Ishikawa (cell line): ENCODE data around the gene FAM3D.

Experiments used
- CEBPB ChIP-seq: IDR thresholded peaks from 2 replicates; pipeline ENCODE4 v1.6.1; 2012
- CREB1 ChIP-seq: IDR thresholded peaks from 2 replicates; pipeline ENCODE4 v1.6.1; 2012; ENCODE audit warnings: low read depth
- EGR1 ChIP-seq: IDR thresholded peaks from 2 replicates; pipeline ENCODE4 v1.6.1; 2012
- EP300 ChIP-seq: IDR thresholded peaks from 2 replicates; pipeline ENCODE4 v1.6.1; 2012; ENCODE audit warnings: borderline replicate concordance
- FOXM1 ChIP-seq: IDR thresholded peaks from 2 replicates; pipeline ENCODE4 v1.6.1; 2012; ENCODE audit warnings: low read depth, borderline replicate concordance
- NFIC ChIP-seq: IDR thresholded peaks from 2 replicates; pipeline ENCODE4 v1.6.1; 2012
- RAD21 ChIP-seq: IDR thresholded peaks from 2 replicates; pipeline ENCODE4 v1.6.1; 2012; ENCODE audit warnings: low read depth
- TAF1 ChIP-seq: IDR thresholded peaks from 2 replicates; pipeline ENCODE4 v1.6.1; 2012; ENCODE audit warnings: low read depth, mild to moderate bottlenecking
- TCF12 ChIP-seq: IDR thresholded peaks from 2 replicates; pipeline ENCODE4 v1.6.1; 2012; ENCODE audit warnings: low read depth
- TEAD4 ChIP-seq: IDR thresholded peaks from 2 replicates; pipeline ENCODE4 v1.6.1; 2012
- YY1 ChIP-seq: IDR thresholded peaks from 2 replicates; pipeline ENCODE4 v1.6.1; 2012; ENCODE audit warnings: low read depth
- ZBTB7A ChIP-seq: IDR thresholded peaks from 2 replicates; pipeline ENCODE4 v1.6.1; 2012; ENCODE audit warnings: low read depth
- TF ChIP-seq, protein P1 (sequence below): IDR thresholded peaks from 2 replicates; pipeline ENCODE4 v1.6.1; 2012
- TF ChIP-seq, protein P2 (sequence below): IDR thresholded peaks from 2 replicates; pipeline ENCODE4 v1.6.1; 2012; ENCODE audit warnings: low read depth, mild to moderate bottlenecking
- TF ChIP-seq, protein P3 (sequence below): IDR thresholded peaks from 2 replicates; pipeline ENCODE4 v1.6.1; 2012

Gene FAM3D, protein sequence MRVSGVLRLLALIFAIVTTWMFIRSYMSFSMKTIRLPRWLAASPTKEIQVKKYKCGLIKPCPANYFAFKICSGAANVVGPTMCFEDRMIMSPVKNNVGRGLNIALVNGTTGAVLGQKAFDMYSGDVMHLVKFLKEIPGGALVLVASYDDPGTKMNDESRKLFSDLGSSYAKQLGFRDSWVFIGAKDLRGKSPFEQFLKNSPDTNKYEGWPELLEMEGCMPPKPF

DNA sequence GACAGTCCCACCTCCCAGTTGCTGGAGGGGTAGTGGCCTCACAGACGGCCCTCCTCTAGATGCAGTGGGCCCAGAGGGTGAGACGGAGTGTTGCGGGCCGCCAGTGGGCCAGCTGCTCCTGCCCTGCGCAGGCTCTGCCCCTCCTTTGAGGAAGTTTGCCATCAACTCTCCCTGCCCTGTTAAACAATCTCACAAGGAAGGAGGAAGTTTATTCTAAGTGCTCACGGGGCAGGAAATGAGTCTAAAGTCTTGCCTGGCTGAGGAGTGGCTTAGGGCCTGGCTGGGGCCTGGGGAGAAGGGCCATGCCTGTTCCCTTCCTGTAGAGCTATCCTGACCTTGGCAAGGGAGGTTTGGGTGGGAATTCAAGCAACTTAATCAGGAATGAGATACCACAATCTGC, at the start of gene FAM3D:
FAM3D (minus strand) TSS at position 92 of the 400 bp plus-strand sequence. CDS start 11,211 bp downstream, outside the sequence.
- TF ChIP-seq CREB1 (no peak), FOXM1 (no peak), NFIC (no peak), RAD21 (no peak), EGR1 (no peak), TAF1 (no peak), CEBPB (no peak), TCF12 (no peak)
- TF ChIP-seq, protein P1, sequence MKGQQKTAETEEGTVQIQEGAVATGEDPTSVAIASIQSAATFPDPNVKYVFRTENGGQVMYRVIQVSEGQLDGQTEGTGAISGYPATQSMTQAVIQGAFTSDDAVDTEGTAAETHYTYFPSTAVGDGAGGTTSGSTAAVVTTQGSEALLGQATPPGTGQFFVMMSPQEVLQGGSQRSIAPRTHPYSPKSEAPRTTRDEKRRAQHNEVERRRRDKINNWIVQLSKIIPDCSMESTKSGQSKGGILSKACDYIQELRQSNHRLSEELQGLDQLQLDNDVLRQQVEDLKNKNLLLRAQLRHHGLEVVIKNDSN: no peak
- TF ChIP-seq, protein P2, sequence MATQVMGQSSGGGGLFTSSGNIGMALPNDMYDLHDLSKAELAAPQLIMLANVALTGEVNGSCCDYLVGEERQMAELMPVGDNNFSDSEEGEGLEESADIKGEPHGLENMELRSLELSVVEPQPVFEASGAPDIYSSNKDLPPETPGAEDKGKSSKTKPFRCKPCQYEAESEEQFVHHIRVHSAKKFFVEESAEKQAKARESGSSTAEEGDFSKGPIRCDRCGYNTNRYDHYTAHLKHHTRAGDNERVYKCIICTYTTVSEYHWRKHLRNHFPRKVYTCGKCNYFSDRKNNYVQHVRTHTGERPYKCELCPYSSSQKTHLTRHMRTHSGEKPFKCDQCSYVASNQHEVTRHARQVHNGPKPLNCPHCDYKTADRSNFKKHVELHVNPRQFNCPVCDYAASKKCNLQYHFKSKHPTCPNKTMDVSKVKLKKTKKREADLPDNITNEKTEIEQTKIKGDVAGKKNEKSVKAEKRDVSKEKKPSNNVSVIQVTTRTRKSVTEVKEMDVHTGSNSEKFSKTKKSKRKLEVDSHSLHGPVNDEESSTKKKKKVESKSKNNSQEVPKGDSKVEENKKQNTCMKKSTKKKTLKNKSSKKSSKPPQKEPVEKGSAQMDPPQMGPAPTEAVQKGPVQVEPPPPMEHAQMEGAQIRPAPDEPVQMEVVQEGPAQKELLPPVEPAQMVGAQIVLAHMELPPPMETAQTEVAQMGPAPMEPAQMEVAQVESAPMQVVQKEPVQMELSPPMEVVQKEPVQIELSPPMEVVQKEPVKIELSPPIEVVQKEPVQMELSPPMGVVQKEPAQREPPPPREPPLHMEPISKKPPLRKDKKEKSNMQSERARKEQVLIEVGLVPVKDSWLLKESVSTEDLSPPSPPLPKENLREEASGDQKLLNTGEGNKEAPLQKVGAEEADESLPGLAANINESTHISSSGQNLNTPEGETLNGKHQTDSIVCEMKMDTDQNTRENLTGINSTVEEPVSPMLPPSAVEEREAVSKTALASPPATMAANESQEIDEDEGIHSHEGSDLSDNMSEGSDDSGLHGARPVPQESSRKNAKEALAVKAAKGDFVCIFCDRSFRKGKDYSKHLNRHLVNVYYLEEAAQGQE: no peak

DNA sequence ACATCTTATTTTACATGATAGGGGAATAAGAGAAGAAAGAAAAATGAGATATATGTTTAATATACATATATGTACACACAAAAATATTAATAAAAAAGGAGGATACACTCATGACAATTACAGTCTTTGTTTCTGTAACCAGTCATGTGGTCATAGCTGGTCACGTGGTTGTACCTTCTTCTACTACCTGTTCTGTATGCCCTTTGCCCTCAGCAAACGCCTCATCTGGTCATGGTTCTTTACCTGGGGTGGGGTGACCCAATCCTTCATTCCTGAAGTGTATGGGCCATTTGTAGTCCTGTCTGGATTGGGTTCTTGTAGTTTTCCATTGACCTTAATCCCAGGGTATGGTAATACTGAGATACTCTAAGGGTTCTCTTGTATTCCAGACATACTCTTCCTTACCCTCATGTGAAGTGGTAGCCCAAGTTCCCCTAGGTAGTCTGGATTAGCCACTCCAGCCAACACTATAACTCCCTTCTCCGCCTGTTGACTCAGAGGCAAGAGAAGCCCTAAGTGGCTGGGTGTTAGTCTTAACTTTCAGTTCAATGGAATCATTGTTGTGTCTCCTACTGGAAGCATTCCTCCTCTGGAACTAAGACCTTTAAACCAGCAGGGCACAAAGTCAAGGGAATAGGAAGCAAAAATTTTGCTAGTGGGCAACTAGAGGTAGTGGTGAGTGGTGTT, 47.3 kb upstream of the FAM3D start:
- TF ChIP-seq RAD21: no peak
- TF ChIP-seq NFIC: no peak
- no peak for TF ChIP-seq CREB1
- TF ChIP-seq TEAD4: no peak
- TF ChIP-seq FOXM1: no peak
- TF ChIP-seq, protein P2: no peak
- TF ChIP-seq ZBTB7A: no peak
- no peak for TF ChIP-seq EP300
- TF ChIP-seq CEBPB: no peak
- TF ChIP-seq, protein P1: no peak
- TF ChIP-seq, protein P3, sequence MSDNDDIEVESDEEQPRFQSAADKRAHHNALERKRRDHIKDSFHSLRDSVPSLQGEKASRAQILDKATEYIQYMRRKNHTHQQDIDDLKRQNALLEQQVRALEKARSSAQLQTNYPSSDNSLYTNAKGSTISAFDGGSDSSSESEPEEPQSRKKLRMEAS: no peak
- no peak for TF ChIP-seq TCF12
- no peak for TF ChIP-seq TAF1
- TF ChIP-seq EGR1: no peak
- no peak for TF ChIP-seq YY1

DNA sequence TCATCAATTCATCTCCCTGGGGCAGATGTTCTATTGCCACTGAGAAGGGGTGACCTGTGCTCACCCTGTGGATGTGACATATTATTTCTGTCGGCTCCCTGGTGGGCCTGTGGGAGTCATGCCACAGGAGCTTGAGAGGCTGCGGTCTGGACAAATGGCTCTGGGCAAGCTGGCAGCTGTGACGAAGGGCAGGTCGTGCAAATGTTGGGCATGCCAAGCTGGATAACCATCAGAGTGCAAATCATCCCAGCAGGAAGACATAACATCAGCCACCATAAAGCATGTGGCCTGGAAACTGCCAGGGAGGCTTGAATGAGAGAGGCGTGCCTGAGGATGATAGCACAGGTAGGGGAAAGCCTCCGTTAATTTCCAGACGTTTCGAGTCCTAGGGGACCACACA, 45.3 kb upstream of the FAM3D start:
- TF ChIP-seq TEAD4 (no peak), YY1 (no peak), FOXM1 (no peak), NFIC (no peak), TCF12 (no peak), EGR1 (no peak), EP300 (no peak), TAF1 (no peak), CREB1 (no peak), CEBPB (no peak)
- TF ChIP-seq, protein P3: no peak
- TF ChIP-seq, protein P2: no peak

DNA sequence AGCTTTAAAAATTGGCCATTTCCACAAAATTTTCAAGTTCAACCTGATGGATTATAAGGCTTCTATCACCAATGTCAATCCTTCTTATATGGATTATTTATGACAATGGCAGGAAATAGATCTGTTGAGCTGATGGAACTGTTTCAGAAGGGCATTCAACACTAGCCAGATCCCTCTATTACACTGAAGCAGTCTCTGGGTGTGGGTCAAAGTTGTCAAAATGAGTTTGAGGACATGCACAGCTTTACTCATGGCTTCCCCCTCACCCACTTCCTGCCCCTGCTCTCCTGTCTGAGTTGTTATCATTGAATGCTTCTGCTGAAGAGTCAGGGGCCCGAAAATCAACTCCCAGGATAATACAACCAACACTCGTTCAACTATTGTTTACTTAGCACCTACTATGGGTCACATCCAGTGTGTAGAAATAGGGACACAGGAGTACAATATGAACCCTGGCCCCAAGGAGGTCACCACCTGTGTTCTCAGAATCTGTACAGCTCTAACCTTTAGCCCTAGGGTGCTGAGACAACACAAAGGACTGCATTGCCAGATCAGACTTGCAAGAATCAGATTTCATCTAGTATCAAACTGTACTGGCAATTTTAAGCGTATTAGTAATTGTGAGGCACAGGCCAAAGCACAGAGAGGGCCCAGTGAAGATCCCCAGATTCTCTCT, 41.7 kb upstream of the FAM3D start:
- TF ChIP-seq NFIC (no peak), CEBPB (no peak), FOXM1 (no peak), TEAD4 (no peak), TAF1 (no peak), CREB1 (no peak), YY1 (no peak), EGR1 (no peak), EP300 (no peak), RAD21 (no peak), TCF12 (no peak), ZBTB7A (no peak)
- TF ChIP-seq, protein P1: no peak
- TF ChIP-seq, protein P3: no peak
- TF ChIP-seq, protein P2: no peak
